ENCODE measurements around the gene TUT7.

- TF ChIP-seq CTCF (IDR thresholded peaks at IDR 0.05): no peak
- TF ChIP-seq EP300 (IDR thresholded peaks at IDR 0.05): no peak
Observed at GRCh38 chr9:86387376-86387775, 33.2 kb upstream of the TUT7 start.
